Calu3 (cell line): ENCODE results near the gene MLXIP. TPM values are rescaled to one million over a fixed set of nuclear protein-coding genes. Genes with fewer than 3 reads are reported as not detected.

Experiments
- BruUV-seq: library from RNA; stranded (reverse); fragments of 400-500 nt; replicated peaks from 2 replicates; lab custom pipeline; 2021; lab: Mats Ljungman, UMichigan
- CTCF ChIA-PET: fragments of 300-600 bp; sonication (Branson Sonifier 250); formaldehyde crosslinking; loops from one replicate; lab custom pipeline; 2022; ENCODE audit warnings: antibody characterized with exemption; lab: Charles Lee
- DNase-seq: peaks from one replicate; pipeline ENCODE4 v3.0.0; 2022
- H3K27ac Mint-ChIP-seq: one replicate; pipeline ENCODE4 v1.8.0; 2022; ENCODE audit warnings: mixed read lengths; ENCODE audit not compliant: unreplicated experiment
- H3K27me3 Mint-ChIP-seq: one replicate; pipeline ENCODE4 v1.8.0; 2022; ENCODE audit warnings: mixed read lengths; ENCODE audit not compliant: unreplicated experiment
- H3K36me3 Mint-ChIP-seq: one replicate; pipeline ENCODE4 v1.8.0; 2022; ENCODE audit warnings: mild to moderate bottlenecking, moderate library complexity, mixed read lengths; ENCODE audit not compliant: insufficient read depth, unreplicated experiment
- H3K4me1 Mint-ChIP-seq: one replicate; pipeline ENCODE4 v1.8.0; 2022; ENCODE audit warnings: mild to moderate bottlenecking, low read depth, mixed read lengths; ENCODE audit not compliant: unreplicated experiment
- H3K4me3 Mint-ChIP-seq: one replicate; pipeline ENCODE4 v1.8.0; 2022; ENCODE audit warnings: mild to moderate bottlenecking, low read depth, moderate library complexity, mixed read lengths; ENCODE audit not compliant: unreplicated experiment
- H3K9me3 Mint-ChIP-seq: one replicate; pipeline ENCODE4 v1.8.0; 2022; ENCODE audit warnings: low read depth, mixed read lengths; ENCODE audit not compliant: unreplicated experiment
- intact Hi-C: fragments of 100-400 bp; cut with micrococcal nuclease; formaldehyde crosslinking; loops from one replicate; pipeline ENCODE4 v1.10.0; 2022; ENCODE audit not compliant: unreplicated experiment
- total RNA-seq: library from RNA; stranded (reverse); gene quantifications from 2 replicates; pipeline ENCODE4 v1.2.3, GENCODE V29; 2022
- TF ChIP-seq, protein P1 (sequence below): fragments of 200-600 bp; IDR thresholded peaks from one replicate; pipeline ENCODE4 v1.8.0; 2022; ENCODE audit warnings: antibody characterized with exemption; ENCODE audit not compliant: unreplicated experiment

Gene MLXIP
- total RNA-seq, 1 experiment from 2014 or later: 55.3 TPM

GRCh38 chr12:122126342-122126635, 47.7 kb downstream of the MLXIP start:
- Mint-ChIP-seq H3K27me3 (no peaks in the 10 kb centered on the region), H3K4me1 (peaks cover 26% of the 10 kb centered on the region), H3K9me3 (no peaks in the 10 kb centered on the region), H3K36me3 (peaks cover 9% of the 10 kb centered on the region), H3K27ac (no peak overlapping the region), H3K4me3 (no peak overlapping the region)
- CTCF ChIA-PET: interaction anchor here (1.0 to 1.4 kb wide), 2 partner anchors 46 to 72 kb away, joined by 3 to 5 read pairs; no protein-coding TSS in a partner anchor
- BruUV-seq: no TSS peak
- TF ChIP-seq, protein P1, sequence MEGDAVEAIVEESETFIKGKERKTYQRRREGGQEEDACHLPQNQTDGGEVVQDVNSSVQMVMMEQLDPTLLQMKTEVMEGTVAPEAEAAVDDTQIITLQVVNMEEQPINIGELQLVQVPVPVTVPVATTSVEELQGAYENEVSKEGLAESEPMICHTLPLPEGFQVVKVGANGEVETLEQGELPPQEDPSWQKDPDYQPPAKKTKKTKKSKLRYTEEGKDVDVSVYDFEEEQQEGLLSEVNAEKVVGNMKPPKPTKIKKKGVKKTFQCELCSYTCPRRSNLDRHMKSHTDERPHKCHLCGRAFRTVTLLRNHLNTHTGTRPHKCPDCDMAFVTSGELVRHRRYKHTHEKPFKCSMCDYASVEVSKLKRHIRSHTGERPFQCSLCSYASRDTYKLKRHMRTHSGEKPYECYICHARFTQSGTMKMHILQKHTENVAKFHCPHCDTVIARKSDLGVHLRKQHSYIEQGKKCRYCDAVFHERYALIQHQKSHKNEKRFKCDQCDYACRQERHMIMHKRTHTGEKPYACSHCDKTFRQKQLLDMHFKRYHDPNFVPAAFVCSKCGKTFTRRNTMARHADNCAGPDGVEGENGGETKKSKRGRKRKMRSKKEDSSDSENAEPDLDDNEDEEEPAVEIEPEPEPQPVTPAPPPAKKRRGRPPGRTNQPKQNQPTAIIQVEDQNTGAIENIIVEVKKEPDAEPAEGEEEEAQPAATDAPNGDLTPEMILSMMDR: no peak
- intact Hi-C loops: no loop called here
- no peak for DNase-seq

- TF ChIP-seq, protein P1: no peak
- no TSS peak for BruUV-seq
- H3K4me1 Mint-ChIP-seq: peaks cover 21% of the 10 kb centered on the region
- no peak overlapping the region for H3K27ac Mint-ChIP-seq
- peak; percentile 34 for DNase-seq
- H3K27me3 Mint-ChIP-seq: no peaks in the 10 kb centered on the region
- H3K36me3 Mint-ChIP-seq: peaks cover 16% of the 10 kb centered on the region
- H3K9me3 Mint-ChIP-seq: no peaks in the 10 kb centered on the region
- intact Hi-C loops: no loop called here
- CTCF ChIA-PET: interaction anchor here (0.7 to 1.4 kb wide), 2 partner anchors 48 to 73 kb away, joined by 3 to 5 read pairs; partner anchors contain the start of gene MLXIP
- no peak overlapping the region for H3K4me3 Mint-ChIP-seq
Observed at GRCh38 chr12:122126713-122127597, 48.4 kb downstream of the MLXIP start.

DNA sequence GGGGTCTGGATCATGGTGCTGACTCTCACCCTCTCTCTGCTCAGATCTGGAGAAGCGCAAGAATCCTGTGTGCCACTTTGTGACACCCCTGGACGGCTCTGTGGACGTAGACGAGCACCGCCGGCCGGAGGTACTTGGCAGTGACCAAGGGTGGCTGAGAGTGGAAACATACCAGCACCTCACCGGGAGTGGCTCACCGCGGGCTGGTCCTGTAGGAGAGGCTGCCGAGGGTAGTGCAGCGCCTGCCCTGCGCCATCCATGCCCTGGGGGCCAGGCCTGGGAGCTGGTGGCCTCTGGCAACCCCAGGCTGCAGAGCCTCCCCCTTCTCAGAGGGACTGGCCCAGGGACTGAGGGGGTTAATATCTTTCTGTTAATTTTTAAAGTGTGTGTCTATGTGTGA, 49.3 kb downstream of the MLXIP start:
- H3K9me3 Mint-ChIP-seq: no peaks in the 10 kb centered on the region
- DNase-seq: no peak
- TF ChIP-seq, protein P1: no peak
- BruUV-seq: no TSS peak
- H3K27ac Mint-ChIP-seq: no peak overlapping the region
- H3K27me3 Mint-ChIP-seq: no peaks in the 10 kb centered on the region
- CTCF ChIA-PET: no interaction called here
- intact Hi-C loops: no loop called here
- peaks cover 17% of the 10 kb centered on the region for H3K36me3 Mint-ChIP-seq
- no peak overlapping the region for H3K4me3 Mint-ChIP-seq
- H3K4me1 Mint-ChIP-seq: peaks cover 18% of the 10 kb centered on the region

- H3K27me3 Mint-ChIP-seq: no peaks in the 10 kb centered on the region
- peaks cover 20% of the 10 kb centered on the region for H3K36me3 Mint-ChIP-seq
- no peak overlapping the region for H3K4me3 Mint-ChIP-seq
- DNase-seq: no peak
- H3K9me3 Mint-ChIP-seq: no peaks in the 10 kb centered on the region
- CTCF ChIA-PET: no interaction called here
- no peak overlapping the region for H3K27ac Mint-ChIP-seq
- intact Hi-C loops: no loop called here
- BruUV-seq: no TSS peak
- H3K4me1 Mint-ChIP-seq: peaks cover 12% of the 10 kb centered on the region
- TF ChIP-seq, protein P1: no peak
Observed at GRCh38 chr12:122128481-122128880, 49.9 kb downstream of the MLXIP start.
